NOMO-1 (cell line): ENCODE data around the gene RNGTT.

ENCODE experiments used
- DNase-seq, 2 experiments: peaks; one replicate each; lab custom pipeline; 2025; ENCODE audit not compliant: unreplicated experiment in 2 of 2; lab: John Stamatoyannopoulos, UW

RNGTT gene

GRCh38 chr6:88566746-88567534 is 396.5 kb downstream of the RNGTT start:
- DNase-seq, result no peak

GRCh38 chr6:88565836-88566235 is 397.6 kb downstream of the RNGTT start:
- DNase-seq, result no peak

- no peak for DNase-seq
Observed at GRCh38 chr6:88565409-88565811, 398.0 kb downstream of the RNGTT start.

DNA sequence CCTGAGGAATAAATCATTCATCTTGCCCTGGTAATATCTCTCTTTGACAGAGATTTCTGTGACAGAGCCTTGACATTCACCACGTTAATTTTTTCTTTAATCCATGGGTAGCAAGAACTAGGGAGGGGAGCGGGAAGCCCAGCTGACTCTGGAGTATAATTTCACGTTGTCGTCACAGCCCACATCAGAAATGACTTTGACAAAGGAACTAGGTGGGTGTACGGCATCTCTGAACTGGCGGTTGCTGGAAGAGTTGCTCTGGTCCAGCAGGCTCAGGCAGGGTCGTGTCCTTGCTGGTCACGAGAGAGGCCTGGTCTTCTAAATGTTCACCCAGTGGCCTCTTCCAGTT is 400.2 kb downstream of the RNGTT start:
- DNase-seq, result no peak

- DNase-seq, result no peak
Observed at GRCh38 chr6:88562353-88563276, 400.8 kb downstream of the RNGTT start.

DNA sequence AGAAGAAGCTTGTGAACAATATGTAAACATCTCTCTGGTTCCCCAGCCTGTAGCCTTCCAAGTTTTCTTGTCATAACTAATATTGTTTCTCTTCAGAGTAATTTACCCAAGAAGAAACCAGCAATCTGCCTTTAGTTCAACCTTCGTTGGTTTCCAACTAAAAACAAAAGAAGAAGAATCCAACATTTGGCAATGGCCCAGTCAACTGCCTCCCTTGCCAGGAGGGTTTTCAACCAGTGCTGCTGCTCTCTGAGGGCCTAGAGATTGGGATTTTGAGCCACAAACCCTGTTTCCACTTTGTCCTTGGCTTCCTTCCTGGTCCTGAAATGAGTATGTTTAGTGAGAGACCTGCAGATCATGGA is 401.5 kb downstream of the RNGTT start:
- no peak for DNase-seq

DNA sequence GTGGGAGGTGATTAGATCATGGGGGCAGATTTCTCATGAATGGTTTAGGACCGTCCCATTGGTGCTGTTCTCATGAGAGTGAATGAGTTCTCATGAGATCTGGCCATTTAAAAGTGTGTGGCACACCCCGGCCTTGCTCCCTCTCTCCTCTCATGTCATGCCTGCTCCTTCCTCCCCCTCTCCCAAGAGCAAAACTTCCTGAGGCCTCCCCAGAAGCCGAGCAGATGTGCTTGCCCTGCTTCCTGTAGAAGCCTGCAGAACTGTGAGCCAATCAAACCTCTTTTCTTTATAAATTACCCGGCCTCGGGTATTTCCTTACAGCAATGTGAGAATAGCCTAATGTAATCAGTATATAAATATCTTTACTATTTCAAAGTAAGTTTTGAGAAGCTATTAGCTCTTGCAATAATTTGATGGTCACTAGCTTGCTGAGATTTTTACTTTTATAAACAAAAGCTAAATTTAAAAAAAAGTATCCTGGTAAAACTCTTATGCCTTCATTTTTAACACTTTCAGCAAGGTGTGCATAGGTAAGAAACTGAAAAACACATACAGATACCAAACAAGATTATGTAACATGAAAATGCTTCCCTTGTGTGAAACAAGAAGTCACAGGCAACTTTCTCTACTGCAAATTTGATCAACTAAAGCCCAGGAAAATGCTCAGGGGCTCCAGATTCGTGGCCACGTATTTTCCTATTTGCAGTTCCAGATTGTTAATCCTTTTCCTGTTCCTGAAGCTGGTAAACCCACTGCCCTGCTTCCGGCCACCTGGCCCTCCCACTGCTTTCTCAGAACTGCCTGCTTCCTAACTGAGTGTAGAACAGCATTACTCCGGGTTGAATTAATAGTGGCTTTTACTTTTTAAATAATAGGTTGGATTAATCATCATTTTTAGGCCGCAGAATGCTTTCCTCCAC is 402.1 kb downstream of the RNGTT start:
- DNase-seq, result no peak
